COR-L47 (cell line): ENCODE measurements around the gene CD4.

Experiments used
- DNase-seq: peaks from one replicate; lab custom pipeline; 2025; lab: John Stamatoyannopoulos, UW

The CD4 gene

GRCh38 chr12:6765048-6765633, 24.2 kb upstream of the CD4 start:
- no peak for DNase-seq

GRCh38 chr12:6765634-6766581, 23.4 kb upstream of the CD4 start, which contains the start of gene PTMS:
Gene PTMS, plus strand, starts transcription at chr12:6766363. Its CDS starts 343 bp downstream, at chr12:6766706.
- DNase-seq, result peak; percentile 69

GRCh38 chr12:6766651-6767349, 22.5 kb upstream of the CD4 start:
- peak; percentile 38 for DNase-seq

GRCh38 chr12:6767353-6768319, 21.7 kb upstream of the CD4 start:
- DNase-seq, result no peak

GRCh38 chr12:6768437-6768914, 20.9 kb upstream of the CD4 start:
- DNase-seq, result no peak

GRCh38 chr12:6768990-6769389, 20.3 kb upstream of the CD4 start:
- DNase-seq, result no peak

GRCh38 chr12:6769666-6770065, 19.7 kb upstream of the CD4 start:
- DNase-seq, result no peak

GRCh38 chr12:6770094-6770493, 19.2 kb upstream of the CD4 start:
- DNase-seq, result no peak

- DNase-seq, result no peak
Observed at GRCh38 chr12:6770600-6770999, 18.7 kb upstream of the CD4 start.

- DNase-seq, result no peak
Observed at GRCh38 chr12:6771091-6771495, 18.2 kb upstream of the CD4 start.

GRCh38 chr12:6771509-6772330, 17.6 kb upstream of the CD4 start:
- no peak for DNase-seq

- DNase-seq, result no peak
Observed at GRCh38 chr12:6772331-6772695, 17.0 kb upstream of the CD4 start, which contains the start of gene LAG3. Gene LAG3, plus strand, starts transcription at chr12:6772520. Its CDS starts 333 bp downstream, at chr12:6772853.

GRCh38 chr12:6772726-6773589, 16.4 kb upstream of the CD4 start:
- no peak for DNase-seq

- no peak for DNase-seq
Observed at GRCh38 chr12:6773590-6774351, 15.6 kb upstream of the CD4 start.

GRCh38 chr12:6774499-6775062, 14.7 kb upstream of the CD4 start:
- no peak for DNase-seq

GRCh38 chr12:6775185-6776174, 13.8 kb upstream of the CD4 start:
- DNase-seq, result no peak

GRCh38 chr12:6777386-6777785, 11.9 kb upstream of the CD4 start:
- no peak for DNase-seq
